ENCODE measurements around the gene JADE3. TPM values are rescaled to one million over a fixed set of nuclear protein-coding genes. Genes with fewer than 3 reads are reported as not detected.

JADE3 gene
- total RNA-seq, 1 experiment from 2014 or later, result 3.7 TPM

Other genes with a start within 250 kb of the JADE3 start
- gene SLC9A7, start 153.3 kb upstream of the JADE3 start, total RNA-seq (2014; rRNA removed; shearing (Covaris generic)), result 9.7 and 11.3 TPM in 2 replicates
- 29.2 and 33.7 TPM in 2 replicates for gene RP2, start 75.4 kb upstream of the JADE3 start, total RNA-seq (2014; rRNA removed; shearing (Covaris generic))
- not detected in 2 replicates for gene RGN, start 166.0 kb downstream of the JADE3 start, total RNA-seq (2014; rRNA removed; shearing (Covaris generic))
- gene NDUFB11, start 232.3 kb downstream of the JADE3 start, total RNA-seq (2014; rRNA removed; shearing (Covaris generic)), result 85.8 and 120 TPM in 2 replicates
- 42.6 and 48.8 TPM in 2 replicates for gene RBM10, start 232.8 kb downstream of the JADE3 start, total RNA-seq (2014; rRNA removed; shearing (Covaris generic))